GM23248 (cell line): ENCODE measurements around the gene CFHR5.

ENCODE experiments used
- EZH2 ChIP-seq: fragments of 200-600 bp; sonication (generic); IDR thresholded peaks from 2 replicates; pipeline ENCODE4 v1.6.1; 2018; ENCODE audit warnings: antibody characterized with exemption, mild to moderate bottlenecking; ENCODE audit not compliant: insufficient read depth, poor library complexity, severe bottlenecking
- EZH2phosphoT487 ChIP-seq: fragments of 200-600 bp; sonication (generic); IDR thresholded peaks from 2 replicates; pipeline ENCODE4 v1.6.1; 2018; ENCODE audit warnings: antibody characterized with exemption, moderate library complexity, mild to moderate bottlenecking, low read depth; ENCODE audit not compliant: insufficient read depth

DNA sequence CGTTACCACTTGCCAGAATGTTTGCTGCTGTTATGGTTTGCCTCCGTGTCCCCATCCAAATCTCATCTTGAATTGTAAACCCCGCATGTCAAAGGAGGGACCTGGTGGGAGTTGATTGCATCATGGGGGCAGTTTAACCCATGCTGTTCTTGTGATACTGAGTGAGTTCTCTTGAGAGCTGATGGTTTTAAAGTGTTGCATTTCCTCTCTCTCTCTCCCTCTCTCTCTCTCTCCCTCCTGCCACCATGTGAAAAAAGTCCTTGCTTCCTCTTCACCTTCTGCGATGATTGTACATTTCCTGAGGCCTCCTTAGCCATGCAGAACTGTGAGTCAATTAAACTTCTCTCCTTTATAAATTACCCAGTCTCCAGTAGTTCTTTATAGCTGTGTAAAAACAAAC is 44.4 kb downstream of the CFHR5 start:
- TF ChIP-seq EZH2phosphoT487 (no peak), EZH2 (no peak)
